ENCODE measurements around the gene PDCD4. TPM values are rescaled to one million over a fixed set of nuclear protein-coding genes. Genes with fewer than 3 reads are reported as not detected.

PDCD4 gene
- total and polyA plus RNA-seq, 10 of the 15 experiments (the other 5 are each of a cell fraction or from before 2014, with no cell fraction given): 101 to 372 (median 171) TPM

DNA sequence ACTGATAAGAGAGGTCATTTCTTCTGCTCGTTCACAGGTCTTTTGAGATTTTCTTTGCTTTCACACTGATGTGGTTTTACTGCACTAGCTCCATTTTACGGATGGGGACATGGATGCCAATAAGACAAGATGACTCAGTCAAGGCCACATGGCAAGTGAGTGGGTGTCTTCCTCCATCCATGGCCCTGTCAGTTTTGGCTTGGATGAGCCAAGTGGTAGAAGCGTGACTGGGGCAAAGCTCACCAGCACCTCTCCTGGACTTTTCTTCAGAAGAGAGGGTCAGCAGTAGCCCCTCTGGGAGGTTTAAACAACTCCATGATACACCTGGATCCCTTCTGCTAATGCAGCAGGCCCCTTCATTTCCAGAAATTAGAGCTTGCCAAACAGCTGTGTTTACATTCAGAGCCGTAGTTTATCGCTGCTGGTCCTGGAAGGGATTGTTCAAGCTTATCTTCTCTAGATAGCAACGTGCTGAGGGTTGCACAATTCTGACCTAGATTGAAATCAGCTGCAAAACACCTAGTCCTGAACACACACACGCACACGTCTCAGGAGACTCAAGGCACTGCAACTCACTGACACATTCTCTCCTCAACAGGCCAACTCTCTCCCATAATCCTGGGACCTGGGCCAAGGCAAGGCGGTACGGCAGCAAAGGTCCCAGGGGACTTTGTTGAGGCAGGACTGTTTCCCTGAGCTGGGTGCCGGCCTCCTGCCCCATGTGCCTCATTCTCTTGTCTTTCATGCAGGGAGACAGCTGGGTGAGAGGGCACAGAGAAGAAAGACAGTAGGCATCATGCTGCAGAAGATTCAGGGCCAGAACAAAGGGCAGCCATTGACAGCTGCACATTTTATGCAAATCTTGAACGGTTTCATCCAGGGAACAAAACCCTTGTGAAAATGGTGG lies 14.2 kb upstream of the PDCD4 start (continued):
- TF ChIP-seq MTA2 (IDR thresholded peaks at IDR 0.05; ENCODE audit: low read depth) (no peak), YY1 (IDR thresholded peaks at IDR 0.05; ENCODE audit: low read depth, low read length) (peak; percentile 73), ZBTB40 (IDR thresholded peaks at IDR 0.05; ENCODE audit: borderline replicate concordance) (no peak), RB1 (IDR thresholded peaks at IDR 0.05; ENCODE audit: borderline replicate concordance) (peak; percentile 43; the same call in 1 of the 2 replicates), GATAD2B (conservative IDR thresholded peaks at IDR 0.05; ENCODE audit: low read depth) (peak; percentile 56; the same call in 1 of the 2 replicates), REST (IDR thresholded peaks at IDR 0.05; ENCODE audit: low read depth, low read length) (no peak), TCF3 (IDR thresholded peaks at IDR 0.05; ENCODE audit: borderline replicate concordance, insufficient read depth, low read depth, low read length) (0 out of 2 replicates have a peak, but pooled peaks have one; percentile 33), TCF12 (IDR thresholded peaks at IDR 0.05; ENCODE audit: low read depth, low read length) (peak; percentile 21; the same call in 1 of the 2 replicates), SMC3 (IDR thresholded peaks at IDR 0.05; ENCODE audit: borderline replicate concordance, low read length) (no peak), MTA3 (IDR thresholded peaks at IDR 0.05; ENCODE audit: borderline replicate concordance, low read length) (no peak; the same call in 1 of the 2 replicates), MEF2B (IDR thresholded peaks at IDR 0.05; ENCODE audit: partially characterized antibody, poor library complexity, severe bottlenecking) (peak; percentile 94), ATF7 (IDR thresholded peaks at IDR 0.05; ENCODE audit: low read depth) (no peak), BACH1 (IDR thresholded peaks at IDR 0.05; ENCODE audit: borderline replicate concordance) (no peak), MLLT1 (IDR thresholded peaks at IDR 0.05) (no peak), NBN (IDR thresholded peaks at IDR 0.05) (0 out of 2 replicates have a peak, but pooled peaks have one; percentile 55)
- TF ChIP-seq, protein P1, sequence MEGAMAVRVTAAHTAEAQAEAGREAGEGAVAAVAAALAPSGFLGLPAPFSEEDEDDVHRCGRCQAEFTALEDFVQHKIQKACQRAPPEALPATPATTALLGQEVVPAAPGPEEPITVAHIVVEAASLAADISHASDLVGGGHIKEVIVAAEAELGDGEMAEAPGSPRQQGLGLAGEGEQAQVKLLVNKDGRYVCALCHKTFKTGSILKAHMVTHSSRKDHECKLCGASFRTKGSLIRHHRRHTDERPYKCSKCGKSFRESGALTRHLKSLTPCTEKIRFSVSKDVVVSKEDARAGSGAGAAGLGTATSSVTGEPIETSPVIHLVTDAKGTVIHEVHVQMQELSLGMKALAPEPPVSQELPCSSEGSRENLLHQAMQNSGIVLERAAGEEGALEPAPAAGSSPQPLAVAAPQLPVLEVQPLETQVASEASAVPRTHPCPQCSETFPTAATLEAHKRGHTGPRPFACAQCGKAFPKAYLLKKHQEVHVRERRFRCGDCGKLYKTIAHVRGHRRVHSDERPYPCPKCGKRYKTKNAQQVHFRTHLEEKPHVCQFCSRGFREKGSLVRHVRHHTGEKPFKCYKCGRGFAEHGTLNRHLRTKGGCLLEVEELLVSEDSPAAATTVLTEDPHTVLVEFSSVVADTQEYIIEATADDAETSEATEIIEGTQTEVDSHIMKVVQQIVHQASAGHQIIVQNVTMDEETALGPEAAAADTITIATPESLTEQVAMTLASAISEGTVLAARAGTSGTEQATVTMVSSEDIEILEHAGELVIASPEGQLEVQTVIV (IDR thresholded peaks at IDR 0.05; ENCODE audit: borderline replicate concordance, partially characterized antibody): no peak

All from GM12878 (cell line).